Activated naive CD8-positive, alpha-beta T cell treated with anti-CD3 and anti-CD28 coated beads, Interleukin-2, amount 50 U/mL, for 16 hours (primary cell): ENCODE data around the gene NYAP1.
"Not testable (repeated sequence)": the region's sequence is repeated elsewhere in the genome, so short reads cannot be mapped to it uniquely, and the experiment has no call there.

Experiments used
- DNase-seq: peaks from one replicate; pipeline ENCODE4 v3.0.0-alpha.2; 2020; ENCODE audit warnings: low read depth, low spot score

The NYAP1 gene

DNA sequence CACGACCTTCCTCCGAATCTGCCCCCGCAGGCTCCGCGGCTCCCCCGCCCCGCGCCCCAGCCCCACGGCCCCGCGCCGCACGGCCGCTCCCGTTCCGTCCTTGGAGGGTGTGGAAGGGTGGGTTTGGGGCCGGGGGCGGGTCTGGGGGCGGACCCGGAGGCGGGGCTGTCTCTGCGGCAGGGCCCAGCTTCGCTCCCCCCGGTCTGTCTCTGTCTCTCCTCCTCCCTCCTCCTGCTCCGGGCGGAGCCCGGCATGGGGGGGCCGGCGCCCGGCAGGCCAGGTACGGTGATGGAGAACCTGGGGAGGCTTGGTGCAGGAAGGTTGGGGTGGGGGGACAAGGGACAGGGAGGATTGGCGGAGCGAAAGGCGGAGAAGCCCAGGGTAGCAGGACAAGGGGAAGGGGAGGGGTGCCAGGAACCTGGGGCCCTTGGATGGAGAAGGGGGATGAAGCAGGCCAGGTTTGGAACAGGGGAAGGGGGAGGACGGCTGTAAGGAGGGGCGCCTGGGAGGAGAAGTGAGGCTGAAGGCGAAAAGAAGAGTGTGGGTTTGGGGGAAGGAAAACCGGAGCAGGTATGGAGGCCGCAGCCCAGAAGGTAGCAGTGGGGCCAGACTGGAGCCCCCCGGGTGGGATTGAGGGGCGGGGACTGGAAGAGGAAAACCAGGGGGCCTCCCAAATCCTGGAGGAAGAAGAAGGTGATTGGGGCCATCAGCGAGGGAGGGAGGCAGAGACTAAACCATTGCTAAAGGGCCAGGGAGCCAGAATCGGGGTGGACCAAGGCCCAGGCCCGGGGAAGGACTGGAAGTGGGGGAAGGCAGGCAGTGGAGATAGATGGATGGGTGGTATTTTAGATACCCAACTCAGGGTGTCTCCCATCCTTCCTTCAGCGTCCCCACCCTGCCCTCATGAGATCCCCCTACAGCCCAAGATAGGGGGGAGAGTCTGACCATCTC, at the start of gene NYAP1:
Gene NYAP1 (plus strand): TSS at position 206 of the 951 bp plus-strand sequence. CDS start 1,385 bp downstream, outside the sequence.
- DNase-seq, result no peak

DNA sequence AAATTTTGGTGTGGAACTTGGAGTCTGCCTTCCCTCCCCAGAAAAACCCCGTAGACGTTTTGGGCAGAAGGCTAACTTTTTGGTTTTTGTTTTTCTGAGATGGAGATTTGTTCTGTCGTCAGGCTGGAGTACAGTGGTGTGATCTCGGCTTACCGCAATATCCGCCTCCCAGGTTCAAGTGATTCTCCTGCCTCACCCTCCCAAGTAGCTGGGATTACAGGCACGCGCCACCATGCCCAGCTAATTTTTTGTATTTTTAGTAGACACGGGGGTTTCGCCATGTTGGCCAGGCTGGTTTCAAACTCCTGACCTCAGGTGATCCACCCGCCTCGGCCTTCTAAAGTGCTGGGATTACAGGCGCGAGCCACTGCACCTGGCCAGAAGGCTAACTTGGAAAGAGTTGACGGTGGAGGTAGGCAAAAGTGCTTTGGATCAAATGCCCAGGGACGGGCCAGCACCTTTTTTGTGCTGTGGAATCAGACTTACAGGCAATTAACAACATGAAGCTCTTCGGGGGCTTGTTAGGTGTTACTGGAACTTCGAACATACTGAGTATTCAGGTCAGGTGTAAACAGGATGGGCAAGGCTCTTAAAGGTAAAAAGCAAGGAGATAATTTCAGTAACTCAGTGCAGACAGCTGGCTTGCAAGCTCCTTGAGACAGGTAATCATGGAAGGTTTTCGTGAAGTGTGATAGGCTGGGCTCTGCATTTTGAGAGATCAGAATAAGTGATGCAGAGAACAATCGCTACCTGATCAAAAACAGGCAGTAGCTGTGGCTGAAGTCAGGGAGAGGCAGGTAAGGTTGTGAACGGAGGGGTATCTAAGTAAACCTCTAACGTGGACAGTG, 49.2 kb upstream of the NYAP1 start:
- DNase-seq, result no peak

DNA sequence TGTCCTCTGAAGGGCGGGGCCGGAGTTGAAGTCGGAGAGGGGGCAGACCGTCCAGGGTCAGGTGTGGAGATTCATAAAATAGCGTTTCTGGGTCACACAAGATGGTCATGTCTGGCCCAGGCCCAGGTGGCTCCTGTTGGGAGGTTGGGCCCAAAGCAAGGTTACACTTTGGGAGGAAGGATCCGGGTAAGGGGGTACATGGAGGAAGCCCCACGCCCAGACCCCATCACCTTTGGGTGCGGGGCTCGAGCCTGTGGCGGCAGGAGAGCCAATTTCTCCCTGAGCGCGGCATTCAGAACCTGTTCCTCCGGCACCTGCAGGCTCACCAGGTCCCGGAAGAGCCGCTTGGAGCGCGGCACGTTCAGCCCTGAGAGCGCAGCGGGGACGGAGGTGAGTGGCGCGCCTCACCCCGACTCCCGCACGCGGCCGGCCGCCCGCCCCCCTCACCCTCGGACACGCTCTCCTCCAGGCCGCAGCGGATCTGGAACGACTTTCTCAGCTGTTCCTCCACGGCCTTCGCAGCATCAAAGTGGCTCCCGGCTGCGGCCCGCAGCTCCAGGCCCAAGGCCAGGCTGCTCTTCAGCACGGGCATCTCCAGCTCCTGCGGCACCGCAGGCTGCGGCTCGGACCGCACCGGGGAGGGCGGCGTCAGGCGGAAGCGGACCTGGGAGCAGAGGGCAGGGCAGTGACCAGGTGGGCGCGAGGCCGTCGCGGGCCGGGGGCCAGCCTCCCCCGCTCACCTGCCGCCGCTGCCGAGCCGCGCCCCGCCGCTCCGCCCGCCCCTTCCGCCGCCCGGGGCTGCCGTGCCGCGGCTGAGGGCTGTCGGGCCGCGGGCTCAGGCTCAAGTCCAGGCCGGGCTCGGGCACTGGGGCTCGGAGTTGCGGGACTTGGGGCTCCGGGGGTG, 48.1 kb upstream of the NYAP1 start:
- DNase-seq, result no peak

DNA sequence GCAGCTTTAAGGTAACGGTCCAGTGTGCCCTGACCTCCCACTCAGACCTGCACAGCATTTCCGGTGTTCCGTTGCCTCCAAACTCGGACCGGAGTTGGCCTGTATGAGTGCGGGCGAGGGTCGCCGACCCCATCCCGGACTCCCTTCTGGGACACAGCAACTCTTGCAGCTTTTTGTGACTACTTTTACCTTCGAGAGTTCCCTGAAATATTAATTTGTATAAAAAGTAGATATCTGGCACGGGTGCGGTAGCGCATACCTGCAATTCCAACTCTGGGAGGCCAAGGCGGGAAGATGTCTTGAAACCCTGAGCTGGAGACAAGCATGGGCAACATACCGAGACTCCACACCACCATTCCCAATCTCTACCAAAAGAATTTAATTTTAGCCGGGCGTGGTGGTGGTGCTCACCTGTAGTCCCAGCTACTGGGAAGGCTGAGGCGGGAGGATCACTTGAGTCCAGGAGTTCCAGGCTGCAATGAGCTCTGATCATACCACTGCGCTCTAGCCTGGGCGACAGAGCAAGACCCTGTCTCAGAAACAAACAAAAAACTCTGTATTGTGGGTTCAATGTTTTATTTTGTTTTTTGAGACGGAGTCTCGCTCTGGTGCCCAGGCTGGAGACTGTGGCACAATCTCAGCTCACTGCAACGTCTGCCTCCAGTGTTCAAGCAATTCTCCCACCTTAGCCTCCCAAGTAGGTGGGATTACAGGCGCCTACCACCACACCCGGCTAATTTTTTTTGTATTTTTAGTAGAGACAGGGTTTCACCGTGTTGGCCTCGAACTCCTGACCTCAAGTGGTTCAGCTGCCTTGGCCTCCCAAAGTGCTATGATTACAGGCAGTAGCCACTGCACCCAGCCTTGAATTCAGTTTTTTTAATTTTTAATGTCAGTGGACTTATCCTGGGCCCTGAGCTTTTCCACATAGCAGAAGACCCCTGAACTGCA, 46.3 kb upstream of the NYAP1 start:
- DNase-seq, result no peak

DNA sequence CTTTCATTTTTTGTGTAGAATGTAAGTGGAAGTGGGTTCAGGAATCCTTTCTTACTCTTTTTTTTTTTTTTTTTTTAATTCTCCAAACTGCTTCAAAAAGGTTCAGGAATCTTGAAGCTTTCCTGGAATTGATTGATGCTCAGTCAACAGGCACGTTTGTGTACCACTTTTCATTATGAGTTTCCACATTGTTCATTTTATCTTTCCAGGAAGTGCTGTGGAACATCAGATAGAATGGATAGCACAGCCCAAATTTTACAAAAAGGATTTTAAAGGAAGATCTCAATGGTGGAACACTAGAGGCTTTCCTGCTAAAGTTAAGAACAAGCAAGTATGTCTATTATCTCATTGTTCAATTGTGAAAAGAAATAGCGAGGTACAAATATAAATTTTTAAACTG, 45.6 kb upstream of the NYAP1 start:
- DNase-seq, result no peak

DNA sequence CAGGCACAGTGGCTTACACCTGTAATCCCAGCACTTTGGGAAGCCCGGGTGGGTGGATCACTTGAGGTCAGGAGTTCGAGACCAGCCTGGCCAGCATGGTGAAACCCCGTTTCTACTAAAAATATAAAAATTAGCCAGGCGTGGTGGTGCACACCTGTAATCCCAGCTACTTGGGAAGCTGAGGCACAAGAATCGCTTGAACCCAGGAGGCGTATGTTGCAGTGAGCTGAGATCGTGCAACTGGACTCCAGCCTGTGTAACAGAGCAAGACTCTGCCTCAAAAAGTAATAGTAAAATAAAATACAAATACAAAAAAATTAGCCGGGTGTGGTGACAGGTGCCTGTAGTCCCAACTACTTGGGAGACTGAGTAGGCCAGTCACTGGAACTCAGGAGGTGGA, 45.0 kb upstream of the NYAP1 start:
- DNase-seq, result not testable (repeated sequence)

DNA sequence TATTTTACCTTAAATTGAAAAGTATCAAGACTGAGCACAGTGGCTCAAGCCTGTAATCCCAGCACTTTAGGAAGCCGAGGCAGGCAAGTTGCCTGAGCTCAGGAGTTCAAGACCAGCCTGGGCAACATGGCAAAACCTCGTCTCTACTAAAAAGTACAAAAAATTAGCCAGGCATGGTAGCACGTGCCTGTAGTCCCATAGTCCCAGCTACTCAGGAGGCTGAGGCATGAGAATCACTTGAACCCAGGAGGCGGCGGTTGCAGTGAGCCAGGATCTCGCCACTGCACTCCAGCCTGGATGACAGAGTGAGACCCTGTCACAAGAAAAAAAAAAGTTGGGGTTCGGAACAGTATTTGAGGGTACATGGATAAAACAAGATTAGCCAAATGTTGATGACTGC, 44.5 kb upstream of the NYAP1 start:
- DNase-seq, result not testable (repeated sequence)

DNA sequence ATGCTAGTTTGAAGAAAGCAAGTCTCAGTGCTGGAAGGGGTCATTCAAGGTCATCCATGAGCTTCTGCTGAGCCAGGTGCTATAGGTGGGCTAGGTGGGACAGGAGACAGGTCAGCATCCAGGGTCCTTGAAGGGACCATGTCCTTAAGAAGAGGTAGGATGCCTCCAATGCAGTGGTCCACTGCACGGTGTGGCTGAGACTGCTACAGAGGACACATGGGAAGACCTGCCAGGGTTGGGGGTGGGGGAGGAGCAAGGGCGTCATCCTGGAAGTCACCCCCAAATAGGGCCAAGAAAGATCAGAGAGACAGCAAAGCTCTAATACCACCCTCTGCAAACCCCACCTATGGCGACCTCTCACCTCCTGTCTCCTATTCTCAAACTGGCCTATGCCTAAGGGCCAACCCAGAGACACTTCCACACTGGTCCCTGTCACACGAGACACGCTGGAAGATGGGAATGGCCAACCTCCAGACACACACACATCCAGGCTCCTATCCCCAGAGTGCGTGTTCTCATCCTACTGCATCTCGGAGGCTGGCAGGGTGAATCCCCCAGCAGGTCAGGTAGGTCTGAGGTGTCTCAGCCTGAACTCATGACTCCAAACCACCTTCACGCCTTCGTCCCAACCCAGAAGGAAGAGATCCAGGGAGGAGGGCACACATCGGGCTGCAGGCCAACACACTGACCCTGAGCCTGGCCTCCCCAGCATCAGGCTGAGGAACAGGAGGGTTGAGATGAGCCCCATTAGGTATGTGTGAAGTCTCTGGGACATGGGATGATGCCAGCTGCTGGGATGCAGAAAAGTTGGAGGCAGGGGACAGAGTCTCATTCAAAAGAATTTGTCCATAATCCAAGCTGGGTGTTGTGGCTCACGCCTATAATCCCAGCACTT, 41.8 kb upstream of the NYAP1 start:
- DNase-seq, result no peak

DNA sequence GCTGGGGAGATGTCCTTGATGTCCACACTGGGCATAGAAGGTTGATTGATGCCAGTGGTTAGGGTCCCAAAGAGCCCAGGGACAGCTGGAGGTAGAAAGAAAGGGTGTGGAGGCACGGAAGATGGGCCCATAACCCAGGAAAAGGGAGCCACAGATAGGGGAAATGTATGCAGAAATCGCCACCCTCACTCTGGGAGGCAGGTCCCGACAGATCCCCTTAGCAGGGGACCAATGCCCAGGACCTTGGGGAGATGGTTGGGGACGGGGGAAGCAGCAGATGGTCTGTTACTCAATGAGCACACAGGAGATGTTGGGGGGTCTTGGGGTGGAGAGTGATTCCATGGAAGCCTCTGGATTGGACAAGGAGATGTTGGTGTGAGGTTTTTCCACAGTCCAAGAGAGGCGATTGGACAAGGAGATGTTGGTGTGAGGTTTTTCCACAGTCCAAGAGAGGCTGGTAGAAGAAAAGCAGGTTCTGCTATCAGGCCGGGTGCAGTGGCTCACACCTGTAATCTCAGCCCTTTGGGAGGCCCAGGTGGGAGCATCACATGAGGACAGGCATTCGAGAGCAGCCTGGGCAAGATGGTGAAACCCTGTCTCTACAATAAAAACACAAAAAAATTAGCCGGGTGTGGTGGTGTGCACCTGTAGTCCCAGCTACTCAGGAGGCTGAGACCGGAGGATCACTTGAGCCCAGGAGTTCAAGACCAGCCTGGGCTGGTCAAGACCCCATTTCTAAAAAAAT, 40.5 kb upstream of the NYAP1 start:
- DNase-seq, result no peak

DNA sequence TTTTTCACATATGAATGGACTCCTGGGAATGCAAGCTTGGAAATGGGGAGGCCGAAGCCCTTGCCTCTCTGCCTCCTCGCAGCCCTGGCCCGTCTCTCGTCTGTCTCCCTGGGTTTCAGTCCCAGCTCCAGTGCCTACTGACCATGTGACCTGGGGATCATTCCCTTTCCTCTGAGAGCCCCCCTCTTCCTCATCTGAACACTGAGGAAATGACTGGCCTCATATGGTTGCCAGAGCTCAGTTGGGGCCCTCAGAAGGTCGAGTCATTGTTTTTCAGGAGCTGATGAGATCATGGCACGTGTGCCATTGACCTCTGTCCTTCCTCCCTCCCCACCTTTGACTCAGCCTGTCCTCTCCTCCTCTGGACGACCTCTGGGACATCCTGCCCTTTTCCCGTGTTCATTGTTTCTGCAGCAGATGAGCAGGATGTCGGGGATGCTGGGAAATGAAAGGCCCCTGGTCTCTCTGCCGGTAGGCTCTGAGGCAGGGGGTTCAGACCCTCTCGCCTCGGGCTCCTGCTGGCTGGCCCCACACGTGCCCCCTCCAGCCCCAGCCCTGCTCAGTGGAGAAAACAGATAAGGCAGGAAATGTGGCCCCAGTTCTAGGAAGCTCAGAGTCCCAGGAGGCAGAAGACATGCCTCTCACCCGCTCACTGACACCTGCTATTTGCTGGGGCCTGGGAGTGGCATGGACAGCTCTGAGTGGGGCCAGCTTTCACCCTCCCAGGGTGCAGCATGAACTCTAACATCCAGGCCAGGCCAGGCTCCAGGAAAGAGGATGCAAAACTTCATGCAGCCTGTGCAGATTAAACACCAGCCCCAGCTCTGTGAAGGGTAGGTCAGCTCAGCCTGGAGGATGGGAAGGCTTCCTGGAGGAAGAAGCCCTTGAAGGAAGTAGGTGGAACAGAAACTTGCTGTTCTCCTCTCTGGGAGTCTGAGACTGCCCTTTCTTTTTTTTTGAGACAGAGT, 39.1 kb upstream of the NYAP1 start:
- DNase-seq, result no peak

DNA sequence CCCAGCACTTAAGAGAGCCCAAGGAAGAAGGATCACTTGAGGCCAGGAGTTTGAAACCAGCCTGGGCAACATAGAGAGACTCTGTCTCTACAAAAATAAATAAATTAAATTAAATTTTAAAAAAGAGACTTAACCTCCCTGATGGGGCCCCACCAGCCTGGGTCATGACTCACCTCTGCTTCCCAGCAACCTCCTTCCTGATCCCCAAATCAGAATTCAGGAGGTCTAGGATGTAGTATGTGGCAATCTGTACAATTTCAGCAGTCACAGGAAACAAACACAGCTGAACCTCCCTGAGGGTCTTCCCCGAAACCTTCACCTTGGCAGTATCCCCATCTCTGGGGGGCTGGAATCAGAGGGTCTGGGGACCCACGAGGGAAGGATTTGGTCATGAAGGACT, 37.7 kb upstream of the NYAP1 start:
- no peak for DNase-seq

DNA sequence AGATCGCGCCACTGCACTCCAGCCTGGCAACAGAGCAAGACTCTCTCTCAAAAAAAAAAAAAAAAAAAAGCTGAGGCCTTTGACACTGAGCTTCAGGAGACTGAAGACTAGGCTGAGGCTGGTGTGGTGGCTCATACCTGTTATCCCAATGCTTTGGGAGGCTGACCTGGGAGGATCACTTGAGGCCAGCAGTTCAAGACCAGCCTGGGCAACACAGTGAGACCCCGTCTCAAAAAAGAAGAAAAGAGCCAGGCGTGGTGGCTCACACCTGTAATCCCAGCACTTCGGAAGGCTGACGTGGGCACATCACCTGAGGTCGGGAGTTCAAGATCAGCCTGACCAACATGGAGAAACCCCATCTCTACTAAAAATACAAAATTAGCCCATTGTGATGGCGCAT, 36.4 kb upstream of the NYAP1 start:
- not testable (repeated sequence) for DNase-seq

DNA sequence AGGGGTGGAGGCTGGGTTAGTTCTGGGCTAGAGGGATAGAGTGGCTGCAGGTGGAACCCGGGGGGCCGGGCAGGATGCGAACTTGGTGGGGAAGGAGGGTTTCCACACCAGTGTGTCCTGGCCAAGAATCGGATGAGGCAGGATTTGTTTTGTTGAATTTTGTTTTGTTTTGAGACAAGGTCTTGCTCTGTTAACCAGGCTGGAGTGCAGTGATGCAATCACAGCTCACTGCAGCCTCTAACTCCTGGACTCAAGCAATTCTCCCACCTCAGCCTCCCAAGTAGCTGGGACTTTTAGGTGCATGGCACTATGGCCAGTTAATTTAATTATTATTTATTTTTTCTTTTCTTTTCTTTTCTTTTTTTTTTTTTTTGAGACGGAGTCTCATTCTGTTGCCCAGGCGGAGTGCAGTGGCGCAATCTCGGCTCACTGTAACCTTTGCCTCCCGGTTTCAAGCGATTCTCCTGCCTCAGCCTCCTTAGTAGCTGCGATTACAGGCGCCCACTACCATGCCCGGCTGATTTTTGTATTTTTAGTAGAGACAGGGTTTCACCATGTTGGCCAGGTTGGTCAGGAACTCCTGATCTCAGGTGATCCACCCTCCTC, 34.4 kb upstream of the NYAP1 start:
- DNase-seq, result no peak

DNA sequence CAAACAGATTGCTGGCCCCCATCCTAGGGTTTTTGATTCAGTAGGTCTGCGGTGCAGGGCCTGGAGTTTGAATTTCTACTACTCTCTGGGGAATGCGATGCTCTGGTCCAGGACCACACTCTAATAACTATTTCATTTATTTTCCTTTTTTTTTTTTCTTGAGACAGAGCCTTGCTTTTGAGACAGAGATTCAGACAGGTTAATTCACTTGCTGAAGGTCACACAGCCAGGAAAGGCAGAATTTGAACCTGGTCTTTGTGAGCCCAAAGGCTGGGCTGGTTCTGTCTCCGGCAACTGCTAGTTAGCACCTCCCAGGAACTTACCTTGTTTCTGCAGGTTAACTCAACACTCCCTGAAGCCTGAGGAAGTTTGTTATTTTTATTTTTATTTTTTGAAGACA, 31.2 kb upstream of the NYAP1 start:
- no peak for DNase-seq

DNA sequence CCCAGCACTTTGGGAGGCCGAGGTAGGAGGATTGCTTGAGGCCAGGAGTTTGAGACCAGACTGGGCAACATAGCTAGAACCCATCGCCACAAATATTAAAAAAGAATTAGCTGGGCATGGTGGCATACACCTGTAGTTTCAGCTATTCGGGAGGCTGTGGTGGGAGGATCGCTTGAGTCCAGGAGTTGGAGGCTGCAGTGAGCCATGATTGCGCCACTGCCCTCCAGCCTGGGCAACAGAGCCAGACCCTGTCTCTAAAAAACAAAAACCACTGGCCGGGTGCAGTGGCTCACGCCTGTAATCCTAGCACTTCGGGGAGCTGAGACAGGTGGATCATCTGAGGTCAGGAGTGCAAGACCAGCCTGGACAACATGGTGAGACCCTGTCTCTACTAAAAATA, 29.9 kb upstream of the NYAP1 start:
- DNase-seq, result not testable (repeated sequence)

DNA sequence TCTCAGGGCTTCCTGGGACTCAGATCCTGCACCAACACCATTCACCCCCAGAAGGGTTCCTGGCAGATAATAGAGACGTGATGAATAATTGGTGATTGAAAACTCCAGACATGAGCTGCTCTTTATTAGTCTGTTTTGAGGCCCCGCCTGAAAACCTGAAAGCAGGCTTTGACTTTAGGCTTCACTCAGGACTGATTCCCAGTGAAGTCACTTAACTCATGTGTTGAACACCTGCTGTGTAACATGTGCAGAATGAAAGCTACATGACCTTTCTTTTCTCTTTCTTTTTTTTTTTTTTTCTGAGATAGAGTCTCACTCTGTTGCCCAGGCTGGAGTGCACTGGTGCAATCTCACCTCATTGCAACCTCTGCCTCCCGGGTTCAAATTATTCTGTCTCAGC, 28.5 kb upstream of the NYAP1 start:
- no peak for DNase-seq

DNA sequence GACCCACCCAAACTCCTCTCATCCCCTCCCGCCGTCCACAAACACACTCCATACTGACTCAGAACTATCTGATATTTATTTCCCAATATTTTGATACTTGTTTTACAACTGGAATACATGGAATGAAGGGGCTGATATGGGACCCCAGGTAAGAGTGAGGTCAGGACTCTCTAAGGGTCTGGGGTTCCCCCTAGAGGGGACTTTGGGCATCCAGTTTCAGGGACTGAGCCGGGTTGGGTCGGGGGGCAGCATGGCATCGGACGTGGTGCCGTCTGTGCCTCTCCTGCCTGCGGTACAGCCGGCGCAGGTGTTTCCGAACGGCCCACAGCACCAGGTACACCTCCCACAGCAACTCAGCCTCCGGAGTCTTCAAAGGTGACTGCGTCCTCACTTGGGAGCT, 27.2 kb upstream of the NYAP1 start:
- DNase-seq, result no peak
